Keratinocyte (primary cell): ENCODE measurements around the gene ELAPOR1. TPM values are rescaled to one million over a fixed set of nuclear protein-coding genes. Genes with fewer than 3 reads are reported as not detected.

Experiments
- DNase-seq: peaks from one replicate; pipeline ENCODE4 v3.0.0-alpha.2; 2011; ENCODE audit warnings: low read depth, missing footprints, low spot score
- FAIRE-seq: peaks from 2 replicates; lab custom pipeline; 2011; peaks lifted over from hg19 to GRCh38; lab: Jason Lieb, UNC
- H2AFZ ChIP-seq: 2 replicates; pipeline ENCODE4 v1.6.0; 2012; ENCODE audit warnings: low read length, control low read depth, inconsistent platforms; ENCODE audit not compliant: control insufficient read depth
- H3K27ac ChIP-seq: 2 replicates; pipeline ENCODE4 v1.5.1; 2011; ENCODE audit warnings: low read length; ENCODE audit not compliant: control insufficient read depth, insufficient read depth
- H3K27me3 ChIP-seq: 3 replicates; pipeline ENCODE4 v1.6.0; 2011; ENCODE audit warnings: low read length; ENCODE audit not compliant: control insufficient read depth, insufficient read depth; ENCODE audit errors: extremely low read depth
- H3K36me3 ChIP-seq, 2 experiments: 2 replicates in 1 of 2; 3 replicates in 1 of 2; pipeline ENCODE4 v1.5.1; 2011; ENCODE audit warnings: low read length in 2 of 2, mild to moderate bottlenecking in 1 of 2; ENCODE audit not compliant: control insufficient read depth in 2 of 2, insufficient read depth in 2 of 2; ENCODE audit errors: extremely low read depth in 1 of 2
- H3K4me1 ChIP-seq: 3 replicates; pipeline ENCODE4 v1.5.1; 2011; ENCODE audit warnings: low read length; ENCODE audit not compliant: control insufficient read depth, insufficient read depth; ENCODE audit errors: extremely low read depth
- H3K4me2 ChIP-seq: 3 replicates; pipeline ENCODE4 v1.6.0; 2011; ENCODE audit warnings: low read depth, low read length; ENCODE audit not compliant: control insufficient read depth, insufficient read depth; ENCODE audit errors: extremely low read depth
- H3K4me3 ChIP-seq, 3 experiments: fragments of 200-600 bp in 1 of 3; sonication (generic) in 1 of 3; 2 replicates in 2 of 3; 3 replicates in 1 of 3; pipeline ENCODE4 v1.5.1; 2011 to 2016; ENCODE audit warnings: low read length in 3 of 3, mild to moderate bottlenecking in 3 of 3, control low read depth in 2 of 3, inconsistent platforms in 1 of 3, low read depth in 1 of 3, mixed read lengths in 1 of 3, mixed run types in 1 of 3, moderate library complexity in 1 of 3; ENCODE audit not compliant: control insufficient read depth in 2 of 3, insufficient read depth in 2 of 3; ENCODE audit errors: extremely low read depth in 1 of 3
- H3K79me2 ChIP-seq: 2 replicates; pipeline ENCODE4 v1.6.0; 2012; ENCODE audit warnings: low read length; ENCODE audit not compliant: control insufficient read depth, insufficient read depth
- H3K9ac ChIP-seq: 3 replicates; pipeline ENCODE4 v1.6.0; 2011; ENCODE audit warnings: low read length; ENCODE audit not compliant: control insufficient read depth, insufficient read depth; ENCODE audit errors: extremely low read depth
- H3K9me1 ChIP-seq: 3 replicates; pipeline ENCODE4 v1.6.0; 2011; ENCODE audit warnings: low read length; ENCODE audit not compliant: control insufficient read depth, insufficient read depth; ENCODE audit errors: extremely low read depth
- H3K9me3 ChIP-seq: 2 replicates; pipeline ENCODE4 v1.5.1; 2012; ENCODE audit warnings: low read depth, low read length; ENCODE audit not compliant: control insufficient read depth
- H4K20me1 ChIP-seq: 3 replicates; pipeline ENCODE4 v1.6.0; 2011; ENCODE audit warnings: low read length; ENCODE audit not compliant: control insufficient read depth, insufficient read depth; ENCODE audit errors: extremely low read depth
- CTCF ChIP-seq, 3 experiments: IDR thresholded peaks in 1 of 3; conservative IDR thresholded peaks in 1 of 3; optimal IDR thresholded peaks in 1 of 3; 2 replicates in 2 of 3; 3 replicates in 1 of 3; pipeline versions ENCODE3 to v1.5.1; 2011; ENCODE audit warnings: low read length in 3 of 3, mild to moderate bottlenecking in 3 of 3, moderate library complexity in 2 of 3, control low read depth in 1 of 3, inconsistent platforms in 1 of 3; ENCODE audit not compliant: insufficient read depth in 2 of 3; ENCODE audit errors: extremely low read depth in 1 of 3
- EZH2 ChIP-seq: IDR thresholded peaks from one replicate; pipeline ENCODE4 v1.6.1; 2012; ENCODE audit warnings: inconsistent platforms, mild to moderate bottlenecking, low read length, moderate library complexity
- dilution Hi-C: fragments of 300-500 bp; cut with MboI; formaldehyde crosslinking; loops from one replicate; pipeline ENCODE4 v1.7.0; 2020; ENCODE audit warnings: low sequenced_read_pairs; ENCODE audit not compliant: extremely low pct_ligation_motif_present
- polyA plus RNA-seq, 5 experiments: library from polyadenylated mRNA; depleted of rRNA in 3 of 5; stranded (reverse) in 3 of 5; stranded (forward) in 1 of 5; unstranded in 1 of 5; fragments of >200 nt; gene quantifications; 1 replicate in 1 of 5; 2 replicates in 3 of 5; 3 replicates in 1 of 5; pipeline versions ENCODE4 v1.2.1 to v1.2.3, GENCODE V29; 2011 to 2012; ENCODE audit warnings: missing spikeins in 2 of 5, low read depth in 1 of 5, low replicate concordance in 1 of 5

The ELAPOR1 gene
- polyA plus RNA-seq, 1 donor (not counting 4 experiments of a cell fraction or from before 2014, with no cell fraction given): 0.24 TPM

- no peak overlapping the region for H2AFZ ChIP-seq
- H3K9me1 ChIP-seq: no peaks in the 10 kb centered on the region
- H3K4me2 ChIP-seq: no peak overlapping the region
- H4K20me1 ChIP-seq: no peaks in the 10 kb centered on the region
- H3K79me2 ChIP-seq: peaks cover 18% of the 10 kb centered on the region
- dilution Hi-C loops: no loop called here
- H3K4me3 ChIP-seq: no peak overlapping the region
- H3K27me3 ChIP-seq: no peaks in the 10 kb centered on the region
- DNase-seq (no peak), FAIRE-seq (no peak)
- H3K9me3 ChIP-seq: no peaks in the 10 kb centered on the region
- TF ChIP-seq EZH2: no peak
- no peak for TF ChIP-seq CTCF (optimal IDR thresholded peaks at IDR 0.05 in 1 of 3, IDR thresholded peaks at IDR 0.05 in 1 of 3, conservative IDR thresholded peaks at IDR 0.05 in 1 of 3; ENCODE audit: extremely low read depth in 1 of 3, insufficient read depth in 2 of 3, low read length in 3 of 3)
- no peak overlapping the region for H3K27ac ChIP-seq
- no peaks in the 10 kb centered on the region for H3K4me1 ChIP-seq
- no peak overlapping the region for H3K9ac ChIP-seq
- peaks cover 0 to 6% of the 10 kb centered on the region in 2 experiments for H3K36me3 ChIP-seq
These were observed 9.4 kb upstream of the ELAPOR1 start for GRCh38 chr1:109104364-109105151.

GRCh38 chr1:109105881-109106280 is 8.0 kb upstream of the ELAPOR1 start:
- no peaks in the 10 kb centered on the region for H3K27me3 ChIP-seq
- H3K9me3 ChIP-seq: no peaks in the 10 kb centered on the region
- H3K4me1 ChIP-seq: no peaks in the 10 kb centered on the region
- H3K36me3 ChIP-seq: peaks cover 0 to 6% of the 10 kb centered on the region in 2 experiments
- FAIRE-seq: no peak
- H4K20me1 ChIP-seq: no peaks in the 10 kb centered on the region
- H3K79me2 ChIP-seq: peaks cover 9% of the 10 kb centered on the region
- H3K27ac ChIP-seq: no peak overlapping the region
- no peak for DNase-seq
- H3K4me2 ChIP-seq: no peak overlapping the region
- no peak overlapping the region for H3K9ac ChIP-seq
- no peaks in the 10 kb centered on the region for H3K9me1 ChIP-seq
- TF ChIP-seq CTCF (optimal IDR thresholded peaks at IDR 0.05 in 1 of 3, IDR thresholded peaks at IDR 0.05 in 1 of 3, conservative IDR thresholded peaks at IDR 0.05 in 1 of 3; ENCODE audit: extremely low read depth in 1 of 3, insufficient read depth in 2 of 3, low read length in 3 of 3) (no peak), EZH2 (no peak)
- H3K4me3 ChIP-seq: no peak overlapping the region
- dilution Hi-C loops: no loop called here
- no peak overlapping the region for H2AFZ ChIP-seq
